HG03159 (cell line): ENCODE results near the gene TCF25.
"Not testable (repeated sequence)": the region's sequence is repeated elsewhere in the genome, so short reads cannot be mapped to it uniquely, and the experiment has no call there.

Experiments used
- ATAC-seq: cut with Tn5 transposase; IDR thresholded peaks from one replicate; pipeline ENCODE4 v1.9.1; 2021; ENCODE audit warnings: mild to moderate bottlenecking, moderate library complexity; ENCODE audit not compliant: unreplicated experiment

The TCF25 gene

GRCh38 chr16:89935620-89936019 is 62.2 kb downstream of the TCF25 start:
- ATAC-seq = not testable (repeated sequence)

DNA sequence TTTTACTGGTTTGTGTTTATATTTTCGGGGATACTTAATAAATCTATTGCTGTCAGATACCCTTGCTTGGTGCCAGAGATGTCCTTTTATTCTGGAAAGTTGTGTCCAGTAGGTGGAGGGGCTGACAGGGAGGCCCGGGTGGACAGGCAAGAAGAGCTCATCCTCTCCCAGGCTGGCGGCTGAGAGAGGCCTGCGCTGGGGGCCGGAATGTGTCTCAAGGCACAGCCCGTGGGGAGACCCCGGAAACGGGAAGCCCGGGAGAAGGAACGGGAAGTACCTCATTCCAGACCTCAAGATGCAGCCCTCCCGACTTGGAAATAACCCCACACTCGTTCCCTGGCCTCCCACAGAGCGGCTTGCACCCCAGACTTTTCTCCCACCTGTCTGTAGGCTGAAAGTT is 62.6 kb downstream of the TCF25 start:
- no peak for ATAC-seq

DNA sequence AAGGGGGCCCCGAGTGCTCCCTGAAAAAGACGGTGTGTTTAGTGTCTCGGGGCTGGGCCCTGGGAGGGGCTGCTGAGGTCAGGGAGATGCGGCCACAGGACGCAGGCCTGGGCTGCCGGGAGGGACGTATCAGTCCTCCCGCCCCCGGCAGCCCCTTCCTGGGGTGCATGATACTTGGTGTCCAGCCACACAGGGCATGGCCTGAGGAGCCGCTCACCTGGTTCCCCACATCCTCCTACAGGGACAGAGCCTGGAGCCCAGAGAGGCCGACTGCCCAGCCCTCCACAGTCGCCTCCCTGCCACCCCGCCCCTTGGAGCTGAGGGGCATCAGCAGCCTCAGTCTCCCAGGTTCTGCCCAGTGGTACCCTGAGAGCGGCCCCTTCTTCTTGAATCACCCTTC is 63.1 kb downstream of the TCF25 start:
- no peak for ATAC-seq

- ATAC-seq = no peak
Observed at GRCh38 chr16:89936981-89937380, 63.6 kb downstream of the TCF25 start.

GRCh38 chr16:89938175-89938885 is 64.9 kb downstream of the TCF25 start:
- no peak for ATAC-seq

DNA sequence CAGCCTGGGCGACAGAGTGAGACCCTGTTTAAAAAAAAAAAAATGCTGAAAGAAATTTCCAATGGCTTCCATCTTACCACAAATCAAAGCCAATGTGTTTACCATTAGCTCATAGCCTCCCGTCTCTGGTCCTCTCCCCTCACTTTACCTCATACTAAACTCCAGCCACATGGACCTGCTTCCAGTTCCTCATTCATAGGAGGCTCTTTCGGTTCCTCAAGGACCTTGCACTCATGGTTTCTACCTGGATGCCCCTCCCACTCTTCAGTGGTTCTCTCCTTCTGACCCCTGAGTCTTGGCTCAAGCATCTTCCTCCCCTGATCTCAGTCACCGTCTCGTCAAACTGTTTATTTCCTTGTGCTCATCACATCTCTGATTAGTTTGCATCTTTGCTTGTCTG is 71.4 kb downstream of the TCF25 start:
- ATAC-seq = peak; percentile 34

- ATAC-seq = no peak
Observed at GRCh38 chr16:89945654-89946053, 72.3 kb downstream of the TCF25 start.

GRCh38 chr16:89946515-89946914 is 73.1 kb downstream of the TCF25 start:
- ATAC-seq = no peak

DNA sequence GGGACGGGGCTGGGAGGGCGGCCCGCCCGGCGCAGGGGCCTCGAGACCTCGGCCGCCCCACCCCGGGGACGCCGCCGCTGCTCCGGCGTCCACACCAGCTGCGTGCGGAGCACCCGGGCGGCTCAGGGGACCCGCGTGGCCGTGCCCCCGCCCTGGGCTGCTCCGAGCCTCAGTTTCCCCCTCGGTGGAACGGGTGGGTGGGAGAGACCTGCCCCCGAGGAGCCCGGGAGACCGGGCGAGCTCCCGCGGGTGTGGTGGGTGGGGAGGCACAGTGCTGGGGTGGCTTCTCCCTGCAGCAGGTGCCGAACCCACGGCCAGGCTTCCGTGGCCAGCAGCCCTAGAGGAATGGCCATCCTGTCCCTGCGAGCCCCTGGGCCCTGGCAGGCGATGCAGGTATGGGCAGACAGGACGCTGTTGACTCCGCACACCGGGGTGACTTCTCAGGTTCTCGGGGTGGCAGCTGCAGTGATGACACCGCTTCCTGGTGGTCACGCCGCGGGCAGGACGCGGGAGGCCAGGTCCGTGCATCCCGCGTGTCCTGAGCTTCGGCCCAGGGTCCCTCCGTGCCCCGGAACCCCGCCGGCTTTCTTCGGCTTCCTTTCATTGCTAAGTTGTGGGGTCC is 75.8 kb downstream of the TCF25 start:
- no peak for ATAC-seq

- no peak for ATAC-seq
Observed at GRCh38 chr16:89949756-89950155, 76.4 kb downstream of the TCF25 start.

DNA sequence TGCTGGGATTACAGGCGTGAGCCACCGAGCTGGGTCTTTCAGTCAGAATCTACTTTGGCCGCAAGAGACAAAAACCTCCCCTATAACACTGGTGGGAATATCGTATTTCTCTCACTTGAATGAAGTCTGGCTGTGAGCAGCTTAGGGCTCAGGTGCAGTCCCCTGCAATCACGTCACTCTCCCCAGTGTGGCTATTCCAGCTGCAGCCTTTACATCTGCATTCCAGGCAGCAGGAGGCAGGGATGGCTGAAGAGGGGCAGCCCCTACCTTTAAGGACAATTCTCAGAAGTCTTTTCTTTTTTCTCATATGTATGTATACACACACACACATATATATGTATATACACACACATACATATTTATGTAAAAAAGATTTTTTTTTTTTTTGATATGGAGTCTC is 78.1 kb downstream of the TCF25 start:
- no peak for ATAC-seq

- no peak for ATAC-seq
Observed at GRCh38 chr16:89952049-89952448, 78.7 kb downstream of the TCF25 start.

DNA sequence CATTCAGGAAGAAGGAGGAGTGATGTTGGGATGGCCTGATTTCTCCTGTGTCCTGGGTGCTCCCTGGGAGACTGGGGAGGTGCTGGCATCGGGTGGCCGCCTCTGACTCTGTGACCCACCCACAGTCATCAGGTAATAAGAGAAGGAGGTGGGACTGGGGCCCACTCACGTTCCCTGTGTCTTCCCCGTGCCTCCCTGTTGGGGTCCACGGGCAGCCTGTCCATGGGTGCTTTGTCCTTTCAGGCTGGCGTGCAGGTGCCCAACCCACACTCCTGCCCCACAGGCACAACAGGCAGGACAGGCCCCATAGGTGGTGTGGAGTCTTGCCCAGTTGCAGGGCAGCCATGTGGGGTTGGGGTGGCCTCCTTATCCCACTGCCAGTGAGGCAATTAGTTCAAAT is 79.2 kb downstream of the TCF25 start:
- ATAC-seq = no peak

GRCh38 chr16:89953671-89954406 is 80.4 kb downstream of the TCF25 start:
- no peak for ATAC-seq

DNA sequence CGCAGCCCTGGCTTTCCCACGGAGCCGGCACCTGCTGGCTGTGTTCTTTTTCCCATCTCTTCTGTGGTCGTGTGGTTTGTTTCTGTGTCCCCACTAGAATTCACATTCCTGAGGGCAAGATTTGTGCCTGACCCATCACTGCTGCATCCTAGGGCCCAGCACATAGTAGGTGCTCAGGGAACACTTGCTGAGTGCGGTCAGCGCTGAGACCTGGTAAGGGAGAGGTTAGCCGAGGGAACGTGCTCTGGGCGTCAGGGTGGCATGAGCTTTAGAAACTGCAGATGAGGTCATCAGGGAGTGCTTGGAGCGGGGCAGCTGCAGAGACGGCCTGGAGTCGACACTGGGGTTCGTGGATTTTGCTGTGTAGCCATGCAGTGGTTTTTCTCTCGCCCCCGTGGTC is 81.1 kb downstream of the TCF25 start:
- ATAC-seq = no peak

DNA sequence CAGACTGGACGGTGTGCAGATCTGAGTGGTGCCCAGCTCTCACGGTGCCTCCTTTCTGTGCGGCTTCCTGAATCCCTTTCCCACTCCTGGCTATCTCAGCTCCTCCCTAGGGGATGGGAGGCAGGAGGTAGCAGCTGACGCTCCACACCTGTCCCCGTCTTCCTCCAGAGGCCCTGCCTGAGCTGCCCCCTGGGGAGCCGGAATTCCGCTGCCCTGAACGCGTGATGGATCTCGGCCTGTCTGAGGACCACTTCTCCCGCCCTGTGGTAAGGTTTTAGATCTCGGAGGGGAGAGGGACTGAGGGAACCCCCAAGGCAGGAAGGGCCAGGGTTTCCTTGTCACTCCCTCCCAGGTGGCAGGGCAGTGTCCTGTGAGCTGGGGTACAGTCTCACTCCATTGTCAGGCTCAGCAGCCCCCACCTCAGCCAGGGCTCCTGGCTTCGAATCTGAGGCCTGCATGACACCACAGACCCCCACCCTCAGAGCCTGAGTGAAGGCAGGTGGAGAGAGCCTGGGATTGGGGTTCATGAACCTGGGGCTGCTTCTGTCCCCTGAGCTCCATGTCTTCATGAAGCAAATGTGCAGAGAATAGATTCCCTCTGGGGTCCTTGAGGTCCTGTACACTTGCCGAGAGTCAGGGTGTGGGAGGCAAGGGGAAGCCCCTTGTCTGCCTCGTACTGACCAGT is 81.8 kb downstream of the TCF25 start:
- ATAC-seq = no peak

DNA sequence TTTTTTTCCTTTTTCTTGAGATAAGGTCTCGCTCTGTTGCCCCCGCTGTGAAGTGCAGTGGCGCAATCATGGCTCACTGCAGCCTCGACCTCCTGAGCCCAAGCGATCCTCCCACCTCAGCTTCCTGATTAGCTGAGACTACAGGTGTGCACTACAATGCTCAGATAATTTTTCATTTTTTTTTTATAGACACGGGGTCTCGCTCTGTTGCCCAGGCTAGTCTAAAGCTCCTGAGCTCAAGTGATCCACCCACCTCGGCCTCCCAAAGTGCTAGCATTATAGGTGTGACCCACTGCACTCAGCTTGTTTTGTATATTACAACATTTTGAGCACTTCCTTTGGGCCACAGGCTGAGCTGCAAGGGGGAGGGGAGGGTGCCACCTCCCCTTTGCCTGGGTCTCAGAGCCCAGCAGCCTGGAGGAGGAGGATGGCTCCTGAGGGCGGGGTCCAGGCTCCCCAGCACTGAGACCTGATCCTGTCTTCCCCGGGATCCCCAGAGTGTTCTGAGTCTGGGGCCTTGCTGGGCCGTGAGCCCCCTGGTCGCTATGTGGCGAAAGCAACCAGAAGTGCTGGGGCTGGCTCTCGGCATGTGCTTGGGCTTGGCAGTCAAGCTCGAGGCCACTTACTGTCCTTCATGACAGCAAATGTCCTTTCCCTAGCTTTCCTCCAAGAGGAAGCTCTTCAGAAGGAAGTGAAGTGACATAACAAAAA is 83.3 kb downstream of the TCF25 start:
- ATAC-seq = no peak

DNA sequence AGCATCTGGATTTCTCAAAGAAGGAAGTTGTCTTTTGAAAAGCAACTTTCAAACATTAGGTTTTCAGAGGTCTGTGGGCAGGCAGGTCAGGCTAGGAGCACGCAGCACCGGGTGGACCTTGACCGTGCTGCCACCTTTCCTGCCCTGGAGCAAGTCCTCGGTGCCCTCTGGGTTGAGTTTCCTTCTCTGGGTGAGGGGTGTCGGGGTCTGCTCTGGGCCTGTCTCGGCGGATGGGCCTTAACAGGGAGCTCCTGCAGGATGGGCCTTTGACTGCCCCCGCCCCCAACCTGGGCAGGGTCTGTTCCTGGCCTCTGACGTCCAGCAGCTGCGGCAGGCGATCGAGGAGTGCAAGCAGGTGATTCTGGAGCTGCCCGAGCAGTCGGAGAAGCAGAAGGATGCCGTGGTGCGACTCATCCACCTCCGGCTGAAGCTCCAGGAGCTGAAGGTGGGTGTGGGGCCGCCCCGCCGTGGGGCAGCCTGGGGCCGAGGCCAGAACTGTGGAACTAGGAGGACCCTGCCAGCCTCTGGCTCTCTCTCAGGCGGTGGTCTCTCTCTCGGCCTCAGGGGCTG is 83.9 kb downstream of the TCF25 start:
- no peak for ATAC-seq

DNA sequence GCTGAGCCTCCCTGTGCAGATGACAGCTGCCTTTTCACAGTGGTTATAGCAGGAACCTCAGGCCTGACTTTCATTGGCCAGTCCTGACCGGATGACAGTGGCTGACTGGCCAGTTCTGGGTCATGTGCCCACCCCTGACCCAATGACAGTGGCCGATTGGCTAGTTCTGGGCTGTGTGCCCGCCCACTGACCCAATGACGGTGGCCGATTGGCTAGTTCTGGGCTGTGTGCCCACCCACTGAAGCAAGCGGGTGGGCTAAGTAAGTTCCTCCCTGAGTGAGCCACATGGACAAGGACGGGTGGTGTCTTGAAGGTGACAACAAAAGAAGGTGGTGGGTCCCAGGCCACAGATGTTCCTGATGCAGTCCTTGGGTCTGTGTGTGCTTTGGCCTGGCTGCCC is 84.7 kb downstream of the TCF25 start:
- ATAC-seq = no peak

DNA sequence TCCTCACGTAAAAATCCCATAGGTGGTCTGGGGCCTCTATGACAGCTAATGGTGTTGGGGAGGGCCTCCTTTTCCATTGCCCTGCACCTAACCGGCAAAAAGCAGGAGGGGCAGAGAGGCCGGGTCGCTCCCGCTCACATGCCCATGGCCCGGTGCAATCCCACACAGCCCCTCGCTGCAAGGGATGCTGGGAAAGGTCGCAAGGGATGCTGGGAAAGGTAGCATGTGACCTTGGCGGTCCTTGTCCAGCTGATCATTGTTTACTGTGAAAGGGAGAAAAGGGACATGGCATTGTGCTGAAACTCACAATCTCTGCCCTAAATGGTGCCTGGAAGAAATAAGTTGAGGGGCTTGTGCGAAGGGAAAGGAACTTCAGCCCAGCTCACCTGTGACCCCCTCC is 85.2 kb downstream of the TCF25 start:
- ATAC-seq = no peak

DNA sequence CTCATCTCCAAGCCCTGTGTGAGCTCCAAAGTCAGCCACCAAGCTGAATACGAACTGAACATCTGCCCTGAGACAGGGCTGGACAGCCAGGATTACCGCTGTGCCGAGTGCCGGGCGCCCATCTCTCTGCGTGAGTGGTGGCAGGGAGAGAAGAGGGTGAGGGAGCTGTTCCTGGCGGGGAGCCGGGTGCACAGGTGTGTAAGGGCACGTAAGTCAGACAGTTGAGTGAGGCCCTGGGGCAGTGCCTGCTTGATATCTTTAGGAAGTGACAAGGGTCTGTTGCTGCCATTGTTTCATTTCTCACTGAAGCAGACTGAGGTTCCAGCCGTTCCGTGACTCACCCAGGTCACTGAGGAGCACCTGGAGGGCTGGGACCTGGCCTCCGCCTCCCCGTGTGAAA is 87.6 kb downstream of the TCF25 start:
- no peak for ATAC-seq
